HG03135 (cell line): ENCODE data around the gene PRKCI.
"Not testable (repeated sequence)": the region's sequence is repeated elsewhere in the genome, so short reads cannot be mapped to it uniquely, and the experiment has no call there.

Experiments used
- ATAC-seq: cut with Tn5 transposase; IDR thresholded peaks from one replicate; pipeline ENCODE4 v1.9.1; 2021; ENCODE audit warnings: mild to moderate bottlenecking, moderate library complexity; ENCODE audit not compliant: unreplicated experiment

PRKCI gene

GRCh38 chr3:170222647-170223541, 670 bp downstream of the PRKCI start:
- ATAC-seq, result peak; percentile 19

GRCh38 chr3:170225166-170225565, 2.9 kb downstream of the PRKCI start:
- no peak for ATAC-seq

GRCh38 chr3:170226426-170226960, 4.3 kb downstream of the PRKCI start:
- ATAC-seq, result no peak

GRCh38 chr3:170228093-170228766, 6.0 kb downstream of the PRKCI start:
- ATAC-seq, result no peak

- ATAC-seq, result no peak
These were observed 10.0 kb downstream of the PRKCI start for GRCh38 chr3:170232266-170232665.

- ATAC-seq, result no peak
These were observed 11.3 kb downstream of the PRKCI start for GRCh38 chr3:170233530-170233929.

- no peak for ATAC-seq
These were observed 17.9 kb downstream of the PRKCI start for GRCh38 chr3:170240142-170240541.

GRCh38 chr3:170240671-170241070, 18.4 kb downstream of the PRKCI start:
- ATAC-seq, result no peak

GRCh38 chr3:170244576-170244975, 22.4 kb downstream of the PRKCI start:
- no peak for ATAC-seq

- ATAC-seq, result no peak
These were observed 25.7 kb downstream of the PRKCI start for GRCh38 chr3:170247875-170248274.

- ATAC-seq, result peak; percentile 2
These were observed 34.4 kb downstream of the PRKCI start for GRCh38 chr3:170256597-170256996.

GRCh38 chr3:170257145-170257544, 34.9 kb downstream of the PRKCI start:
- ATAC-seq, result peak; percentile 60

GRCh38 chr3:170258105-170258487, 35.9 kb downstream of the PRKCI start:
- ATAC-seq, result no peak

- no peak for ATAC-seq
These were observed 37.7 kb downstream of the PRKCI start for GRCh38 chr3:170259907-170260306.

GRCh38 chr3:170267793-170268192, 45.6 kb downstream of the PRKCI start:
- ATAC-seq, result no peak

- not testable (repeated sequence) for ATAC-seq
These were observed 47.5 kb downstream of the PRKCI start for GRCh38 chr3:170269673-170270254.

GRCh38 chr3:170270282-170270881, 48.2 kb downstream of the PRKCI start:
- ATAC-seq, result no peak

- no peak for ATAC-seq
These were observed 52.4 kb downstream of the PRKCI start for GRCh38 chr3:170274641-170275040.

GRCh38 chr3:170275832-170276231, 53.6 kb downstream of the PRKCI start:
- ATAC-seq, result no peak

- ATAC-seq, result not testable (repeated sequence)
These were observed 55.1 kb downstream of the PRKCI start for GRCh38 chr3:170277311-170277710.
